DND-41 (cell line): ENCODE measurements around the gene PHACTR1.
A peak's percentile ranks its signal among the peaks of the same experiment; 100 is the strongest.

Source experiments
- ATAC-seq: fragments of 200-7000 bp; cut with Tn5 transposase; 3 replicates; pipeline ENCODE4 v1.9.1; 2021; ENCODE audit warnings: low read depth; ENCODE audit not compliant: insufficient read depth
- DNase-seq: peaks from one replicate; pipeline ENCODE4 v3.0.0-alpha.2; 2020
- H2AFZ ChIP-seq: 2 replicates; pipeline ENCODE4 v1.6.0; 2012; ENCODE audit warnings: low read depth, low read length
- H3K27ac ChIP-seq: 2 replicates; pipeline ENCODE4 v1.5.1; 2012; ENCODE audit warnings: low read length, inconsistent platforms
- H3K27me3 ChIP-seq: fragments of 200-600 bp; sonication (generic); 2 replicates; pipeline ENCODE4 v1.6.0; 2012; ENCODE audit warnings: low read length, mild to moderate bottlenecking, inconsistent platforms; ENCODE audit not compliant: insufficient read depth, poor library complexity
- H3K36me3 ChIP-seq: 2 replicates; pipeline ENCODE4 v1.5.1; 2012; ENCODE audit warnings: low read length, inconsistent platforms; ENCODE audit not compliant: insufficient read depth
- H3K4me1 ChIP-seq: 2 replicates; pipeline ENCODE4 v1.5.1; 2012; ENCODE audit warnings: mild to moderate bottlenecking, low read length; ENCODE audit not compliant: insufficient read depth
- H3K4me2 ChIP-seq: 2 replicates; pipeline ENCODE4 v1.6.0; 2012; ENCODE audit warnings: mild to moderate bottlenecking, moderate library complexity, low read length, inconsistent platforms; ENCODE audit not compliant: insufficient read depth
- H3K4me3 ChIP-seq, 2 experiments: fragments of 200-600 bp in 1 of 2; shearing (Covaris generic) in 1 of 2; 2 replicates each; pipeline ENCODE4 v1.5.1; 2012 to 2016; ENCODE audit warnings: inconsistent platforms in 2 of 2, low read length in 2 of 2, mild to moderate bottlenecking in 2 of 2, low read depth in 1 of 2, moderate library complexity in 1 of 2
- H3K79me2 ChIP-seq: 2 replicates; pipeline ENCODE4 v1.6.0; 2012; ENCODE audit warnings: low read length, inconsistent platforms; ENCODE audit not compliant: insufficient read depth
- H3K9ac ChIP-seq: 2 replicates; pipeline ENCODE4 v1.6.0; 2012; ENCODE audit warnings: low read depth, mild to moderate bottlenecking, inconsistent platforms, low read length, moderate library complexity
- H3K9me3 ChIP-seq: 2 replicates; pipeline ENCODE4 v1.5.1; 2012; ENCODE audit warnings: low read length, moderate library complexity, mild to moderate bottlenecking, inconsistent platforms; ENCODE audit not compliant: insufficient read depth, severe bottlenecking
- H4K20me1 ChIP-seq: 2 replicates; pipeline ENCODE4 v1.6.0; 2012; ENCODE audit warnings: low read length; ENCODE audit not compliant: insufficient read depth
- CTCF ChIP-seq: IDR thresholded peaks from 2 replicates; pipeline ENCODE4 v1.5.1; 2012; ENCODE audit warnings: borderline replicate concordance, low read length, moderate library complexity, mild to moderate bottlenecking; ENCODE audit not compliant: poor library complexity, severe bottlenecking; ENCODE audit errors: extremely low read depth
- EZH2 ChIP-seq: IDR thresholded peaks from 3 replicates; pipeline ENCODE4 v1.6.1; 2012; ENCODE audit warnings: borderline replicate concordance, low read depth, mild to moderate bottlenecking, moderate library complexity, low read length, inconsistent platforms; ENCODE audit not compliant: severe bottlenecking

PHACTR1 gene

GRCh38 chr6:12842114-12842513, 125.5 kb downstream of the PHACTR1 start:
- no peak for DNase-seq

GRCh38 chr6:12842658-12843057, 126.1 kb downstream of the PHACTR1 start:
- H3K36me3 ChIP-seq, result no peaks in the 10 kb centered on the region
- H3K27ac ChIP-seq, result no peak overlapping the region
- no peak overlapping the region for H3K9ac ChIP-seq
- no peaks in the 10 kb centered on the region for H4K20me1 ChIP-seq
- H3K4me2 ChIP-seq, result no peak overlapping the region
- no peaks in the 10 kb centered on the region for H3K79me2 ChIP-seq
- H3K27me3 ChIP-seq, result no peaks in the 10 kb centered on the region
- no peak for ATAC-seq
- no peak overlapping the region for H2AFZ ChIP-seq
- H3K9me3 ChIP-seq, result peaks cover 2% of the 10 kb centered on the region
- DNase-seq, result no peak
- H3K4me1 ChIP-seq, result no peaks in the 10 kb centered on the region
- no peak for TF ChIP-seq EZH2
- no peak for TF ChIP-seq CTCF
- no peak overlapping the region for H3K4me3 ChIP-seq

More at GRCh38 chr6:12842114-12842513, 125.5 kb downstream of the PHACTR1 start:
- Histone ChIP-seq H3K4me1 (no peaks in the 10 kb centered on the region), H3K36me3 (no peaks in the 10 kb centered on the region), H3K27ac (no peak overlapping the region), H2AFZ (no peak overlapping the region), H4K20me1 (no peaks in the 10 kb centered on the region), H3K27me3 (no peaks in the 10 kb centered on the region), H3K4me3 (no peak overlapping the region), H3K9me3 (peaks cover 3% of the 10 kb centered on the region), H3K79me2 (no peaks in the 10 kb centered on the region), H3K9ac (no peak overlapping the region), H3K4me2 (no peak overlapping the region)
- TF ChIP-seq EZH2, result no peak
- TF ChIP-seq CTCF, result no peak
- no peak for ATAC-seq

GRCh38 chr6:12844284-12845223, 128.0 kb downstream of the PHACTR1 start:
- H4K20me1 ChIP-seq, result no peaks in the 10 kb centered on the region
- no peaks in the 10 kb centered on the region for H3K9me3 ChIP-seq
- no peak overlapping the region for H3K4me3 ChIP-seq
- no peaks in the 10 kb centered on the region for H3K36me3 ChIP-seq
- H3K27me3 ChIP-seq, result no peaks in the 10 kb centered on the region
- no peaks in the 10 kb centered on the region for H3K79me2 ChIP-seq
- no peak overlapping the region for H3K9ac ChIP-seq
- TF ChIP-seq EZH2 (no peak), CTCF (peak; percentile 67)
- peak; percentile 45; the same call in 1 of the 3 replicates for ATAC-seq
- no peak overlapping the region for H3K27ac ChIP-seq
- H3K4me1 ChIP-seq, result no peaks in the 10 kb centered on the region
- no peak overlapping the region for H3K4me2 ChIP-seq
- H2AFZ ChIP-seq, result no peak overlapping the region
- DNase-seq, result no peak
